Endodermal cell (in vitro differentiated cells): ENCODE data around the gene SCRN2. TPM values are rescaled to one million over a fixed set of nuclear protein-coding genes. Genes with fewer than 3 reads are reported as not detected.

Experiments used
- DNase-seq: peaks from one replicate; pipeline ENCODE4 v3.0.0-alpha.2; 2017
- H3K27ac ChIP-seq: 2 replicates; pipeline ENCODE4 v1.5.1; 2013; ENCODE audit warnings: mild to moderate bottlenecking, low read depth, low read length, moderate library complexity
- H3K27me3 ChIP-seq: 2 replicates; pipeline ENCODE4 v1.6.1; 2013; ENCODE audit warnings: mild to moderate bottlenecking, low read length, moderate library complexity; ENCODE audit not compliant: insufficient read depth, control insufficient read depth, poor library complexity, severe bottlenecking
- H3K36me3 ChIP-seq: 2 replicates; pipeline ENCODE4 v1.7.0; 2013; ENCODE audit warnings: mild to moderate bottlenecking, low read length, moderate library complexity; ENCODE audit not compliant: control insufficient read depth, insufficient read depth
- H3K4me1 ChIP-seq: one replicate; pipeline ENCODE4 v1.7.0; 2013; ENCODE audit warnings: low read length; ENCODE audit not compliant: control insufficient read depth, insufficient read depth
- H3K4me3 ChIP-seq: 2 replicates; pipeline ENCODE4 v1.5.1; 2013; ENCODE audit warnings: mild to moderate bottlenecking, low read length, moderate library complexity
- H3K9ac ChIP-seq: 2 replicates; pipeline ENCODE4 v1.6.1; 2013; ENCODE audit warnings: mild to moderate bottlenecking, low read length, moderate library complexity; ENCODE audit not compliant: poor library complexity, severe bottlenecking; ENCODE audit errors: extremely low read depth
- H3K9me3 ChIP-seq: 2 replicates; pipeline ENCODE4 v1.6.1; 2013; ENCODE audit warnings: mild to moderate bottlenecking, low read length, moderate library complexity; ENCODE audit not compliant: control insufficient read depth
- H3K27ac Mint-ChIP-seq: 2 replicates; pipeline ENCODE4 v1.8.0; 2020; ENCODE audit warnings: mixed read lengths
- H3K27me3 Mint-ChIP-seq: 2 replicates; pipeline ENCODE4 v1.8.0; 2021; ENCODE audit warnings: mild to moderate bottlenecking, mixed read lengths; ENCODE audit not compliant: insufficient read depth
- H3K36me3 Mint-ChIP-seq: 2 replicates; pipeline ENCODE4 v1.8.0; 2020; ENCODE audit warnings: low read depth, mixed read lengths
- H3K4me1 Mint-ChIP-seq: 2 replicates; pipeline ENCODE4 v1.8.0; 2020; ENCODE audit warnings: mixed read lengths
- H3K4me3 Mint-ChIP-seq: 2 replicates; pipeline ENCODE4 v1.8.0; 2020; ENCODE audit warnings: mild to moderate bottlenecking, moderate library complexity, mixed read lengths
- H3K9me3 Mint-ChIP-seq: 2 replicates; pipeline ENCODE4 v1.8.0; 2020; ENCODE audit warnings: mild to moderate bottlenecking, mixed read lengths
- WGBS, 2 experiments: methylation state at CpG; one replicate each; pipeline versions ENCODE4 v1.1.5 to v1.1.7; 2013; ENCODE audit warnings: missing lambda C conversion rate in 2 of 2, mixed read lengths in 1 of 2; ENCODE audit not compliant: insufficient coverage in 1 of 2, insufficient read length in 1 of 2; 5-methylcytosine and 5-hydroxymethylcytosine counted together
- total RNA-seq, 2 donors: library from RNA; stranded (reverse); fragmentation: NEBNext Ultra II Directional in 1 of 2; extraction: Animal tissue kit (Norgen Biotek cat#: 25700) in 1 of 2; gene quantifications; 2 replicates in 1 of 2; 3 replicates in 1 of 2; pipeline ENCODE4 v1.2.1, GENCODE V29; 2021
- TF ChIP-seq, protein P1 (sequence below): fragments of 200-600 bp; sonication (generic); conservative IDR thresholded peaks from 2 replicates; pipeline ENCODE4 v1.5.0; 2021; ENCODE audit warnings: antibody characterized with exemption, mild to moderate bottlenecking

SCRN2 gene
- total RNA-seq, 2 donors from 2014 or later = 54.5 to 71.9 TPM

DNA sequence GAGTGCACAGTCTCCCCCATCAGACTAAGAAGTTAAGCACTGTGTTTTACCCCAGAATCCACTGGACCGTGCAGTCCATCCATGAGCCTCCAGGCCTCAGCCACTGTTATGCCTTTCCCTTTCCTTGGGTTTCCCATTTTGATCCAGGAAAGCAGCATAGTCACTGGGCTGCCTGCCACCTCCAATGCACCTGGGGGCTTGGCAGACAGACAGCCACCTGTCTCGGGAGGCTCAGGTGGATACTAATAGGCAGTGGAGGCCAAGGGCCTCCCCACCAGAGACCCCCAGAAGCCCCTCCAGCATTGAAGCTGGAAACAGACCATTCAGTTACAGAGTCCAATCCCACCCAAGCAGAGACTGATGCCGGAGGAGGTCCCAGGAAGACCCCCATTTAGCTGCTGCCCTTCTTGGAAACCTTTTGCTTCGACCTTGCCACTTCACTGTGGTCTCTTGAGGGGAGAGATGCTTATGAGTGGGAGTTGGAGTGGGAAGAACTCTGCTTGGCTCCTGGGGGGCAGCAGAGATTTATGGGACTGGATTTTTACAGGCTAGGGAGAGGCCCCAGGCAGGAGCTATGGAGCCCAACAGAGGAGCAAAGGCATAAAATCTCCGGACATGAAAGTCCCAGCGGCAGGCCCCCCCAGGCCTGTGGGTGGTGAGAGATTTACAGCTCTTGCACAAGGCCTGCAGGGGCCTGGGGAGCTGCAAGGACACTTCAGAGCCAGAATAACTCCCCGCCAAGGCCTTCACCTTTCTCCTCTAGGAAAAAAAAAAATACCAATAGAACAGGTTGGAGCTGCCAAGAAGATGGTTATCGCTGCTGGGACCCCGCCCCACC is 42.7 kb upstream of the SCRN2 start:
- TF ChIP-seq, protein P1, sequence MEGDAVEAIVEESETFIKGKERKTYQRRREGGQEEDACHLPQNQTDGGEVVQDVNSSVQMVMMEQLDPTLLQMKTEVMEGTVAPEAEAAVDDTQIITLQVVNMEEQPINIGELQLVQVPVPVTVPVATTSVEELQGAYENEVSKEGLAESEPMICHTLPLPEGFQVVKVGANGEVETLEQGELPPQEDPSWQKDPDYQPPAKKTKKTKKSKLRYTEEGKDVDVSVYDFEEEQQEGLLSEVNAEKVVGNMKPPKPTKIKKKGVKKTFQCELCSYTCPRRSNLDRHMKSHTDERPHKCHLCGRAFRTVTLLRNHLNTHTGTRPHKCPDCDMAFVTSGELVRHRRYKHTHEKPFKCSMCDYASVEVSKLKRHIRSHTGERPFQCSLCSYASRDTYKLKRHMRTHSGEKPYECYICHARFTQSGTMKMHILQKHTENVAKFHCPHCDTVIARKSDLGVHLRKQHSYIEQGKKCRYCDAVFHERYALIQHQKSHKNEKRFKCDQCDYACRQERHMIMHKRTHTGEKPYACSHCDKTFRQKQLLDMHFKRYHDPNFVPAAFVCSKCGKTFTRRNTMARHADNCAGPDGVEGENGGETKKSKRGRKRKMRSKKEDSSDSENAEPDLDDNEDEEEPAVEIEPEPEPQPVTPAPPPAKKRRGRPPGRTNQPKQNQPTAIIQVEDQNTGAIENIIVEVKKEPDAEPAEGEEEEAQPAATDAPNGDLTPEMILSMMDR = no peak
- H3K4me1 Mint-ChIP-seq = peaks cover 11% of the 10 kb centered on the region
- Histone ChIP-seq H3K9ac (no peak overlapping the region), H3K4me1 (no peaks in the 10 kb centered on the region), H3K36me3 (no peaks in the 10 kb centered on the region), H3K4me3 (no peak overlapping the region), H3K27me3 (no peaks in the 10 kb centered on the region), H3K9me3 (no peaks in the 10 kb centered on the region), H3K27ac (no peak overlapping the region)
- H3K9me3 Mint-ChIP-seq = no peaks in the 10 kb centered on the region
- no peak overlapping the region for H3K4me3 Mint-ChIP-seq
- H3K27me3 Mint-ChIP-seq = peaks cover 14% of the 10 kb centered on the region
- WGBS, 2 experiments = 91 to 92% methylated on average over 4 to 9 of the region's 9 CpGs
- DNase-seq = no peak
- no peaks in the 10 kb centered on the region for H3K36me3 Mint-ChIP-seq
- H3K27ac Mint-ChIP-seq = no peak overlapping the region

DNA sequence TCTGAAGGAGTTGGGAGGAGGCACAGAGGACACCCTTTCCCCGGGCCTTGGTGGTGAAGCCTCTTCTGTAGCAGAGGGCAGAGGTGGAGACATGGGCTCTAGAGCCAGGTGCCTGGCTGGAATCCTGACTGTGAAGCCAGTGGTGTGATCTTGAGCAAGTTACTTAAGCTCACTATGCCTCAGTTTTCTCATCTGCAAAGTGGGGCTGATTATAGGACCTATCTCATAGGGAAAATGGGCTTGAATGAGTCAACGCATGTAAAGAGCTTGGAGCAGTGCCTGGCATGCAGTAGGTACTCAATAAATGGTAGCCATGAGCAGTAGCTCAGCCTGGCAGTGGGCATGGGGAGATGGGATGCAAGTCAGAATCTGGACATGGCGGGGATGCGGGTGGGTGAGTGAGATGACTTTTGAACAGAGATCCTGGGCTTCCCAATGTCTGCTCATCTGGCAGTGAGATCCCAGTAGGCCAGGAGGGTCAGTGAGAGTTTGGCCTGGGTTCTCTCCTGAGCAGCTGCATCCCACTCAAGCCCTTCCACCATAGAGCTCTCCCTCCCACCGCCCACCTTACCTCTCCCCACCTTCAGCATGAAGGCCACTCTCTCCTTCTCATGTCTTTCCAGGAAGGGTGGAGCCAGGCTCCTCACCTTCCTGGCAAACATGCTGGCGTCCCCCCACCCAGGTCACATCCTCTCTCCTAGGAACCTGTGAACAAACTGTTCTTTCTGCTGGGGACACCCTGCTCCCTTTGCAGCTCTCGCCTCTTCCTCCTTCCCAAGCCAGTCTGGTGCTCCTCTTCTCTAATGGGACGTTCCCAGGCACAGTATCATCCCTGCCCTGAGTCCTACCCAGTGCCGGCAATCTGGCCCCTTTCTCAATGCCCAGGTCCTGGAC is 41.9 kb upstream of the SCRN2 start:
- Histone ChIP-seq H3K4me1 (no peaks in the 10 kb centered on the region), H3K4me3 (no peak overlapping the region), H3K27ac (no peak overlapping the region), H3K27me3 (no peaks in the 10 kb centered on the region), H3K36me3 (no peaks in the 10 kb centered on the region), H3K9me3 (no peaks in the 10 kb centered on the region), H3K9ac (no peak overlapping the region)
- Mint-ChIP-seq H3K4me3 (no peak overlapping the region), H3K27ac (no peak overlapping the region), H3K4me1 (peaks cover 17% of the 10 kb centered on the region), H3K36me3 (no peaks in the 10 kb centered on the region), H3K27me3 (peaks cover 14% of the 10 kb centered on the region), H3K9me3 (no peaks in the 10 kb centered on the region)
- no peak for DNase-seq
- 88 to 90% methylated on average over 6 to 8 of the region's 9 CpGs for WGBS, 2 experiments
- TF ChIP-seq, protein P1 = no peak

DNA sequence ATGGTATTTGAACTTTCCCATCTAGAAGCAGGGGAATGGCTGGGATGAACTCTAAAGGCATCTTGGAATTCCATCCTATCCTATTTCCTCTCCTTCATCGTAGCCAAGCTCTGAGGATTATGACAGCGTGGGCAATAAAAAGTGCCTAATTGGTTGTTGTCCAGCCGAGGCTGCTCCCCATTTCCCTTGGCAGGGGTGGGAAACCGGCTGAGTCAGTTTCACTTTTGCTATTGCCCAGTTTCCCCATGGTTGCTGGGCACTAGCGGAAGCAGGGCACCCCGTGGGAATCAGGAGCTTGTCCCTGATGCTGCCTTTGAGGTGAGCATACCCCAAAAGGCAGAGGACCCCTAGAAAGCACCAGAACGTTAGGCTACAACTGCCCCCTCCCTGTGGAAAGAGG is 41.2 kb upstream of the SCRN2 start:
- Mint-ChIP-seq H3K4me3 (no peak overlapping the region), H3K27ac (no peak overlapping the region), H3K4me1 (peaks cover 22% of the 10 kb centered on the region), H3K27me3 (peaks cover 14% of the 10 kb centered on the region), H3K36me3 (no peaks in the 10 kb centered on the region), H3K9me3 (no peaks in the 10 kb centered on the region)
- Histone ChIP-seq H3K36me3 (no peaks in the 10 kb centered on the region), H3K27me3 (no peaks in the 10 kb centered on the region), H3K27ac (no peak overlapping the region), H3K9me3 (no peaks in the 10 kb centered on the region), H3K4me3 (no peak overlapping the region), H3K9ac (no peak overlapping the region), H3K4me1 (no peaks in the 10 kb centered on the region)
- WGBS, 2 experiments = 89 to 91% methylated on average over 6 to 7 of the region's 7 CpGs
- DNase-seq = no peak
- TF ChIP-seq, protein P1 = no peak
